Breast epithelium (tissue), 4 donors: ENCODE data around the gene LYPD4. TPM values are rescaled to one million over a fixed set of nuclear protein-coding genes. Genes with fewer than 3 reads are reported as not detected.

Source experiments
- DNase-seq, 2 donors: peaks; one replicate each; pipeline ENCODE4 v3.0.0-alpha.2; 2019; ENCODE audit warnings: low spot score in 2 of 2
- H3K27ac ChIP-seq, 2 donors: fragments of 200-600 bp; sonication (generic) in 1 of 2; one replicate each; pipeline ENCODE4 v1.5.1; 2016 to 2019; ENCODE audit warnings: mild to moderate bottlenecking in 1 of 2
- H3K27me3 ChIP-seq, 2 donors: fragments of 200-600 bp; sonication (generic) in 1 of 2; one replicate each; pipeline versions ENCODE4 v1.5.1 to v1.6.0; 2017 to 2019; ENCODE audit warnings: control low read depth in 1 of 2, mild to moderate bottlenecking in 1 of 2
- H3K36me3 ChIP-seq: fragments of 200-600 bp; one replicate; pipeline ENCODE4 v1.5.1; 2019
- H3K4me1 ChIP-seq, 2 donors: fragments of 200-600 bp; sonication (generic); one replicate each; pipeline ENCODE4 v1.5.1; 2016 to 2019; ENCODE audit warnings: control low read depth in 1 of 2
- H3K4me3 ChIP-seq, 3 donors: fragments of 200-600 bp; sonication (generic); 1 replicate in 2 of 3; 2 replicates in 1 of 3; pipeline ENCODE4 v1.5.1; 2016 to 2019; ENCODE audit warnings: mild to moderate bottlenecking in 3 of 3, moderate library complexity in 2 of 3
- H3K9me3 ChIP-seq, 2 donors: fragments of 200-600 bp; sonication (generic) in 1 of 2; one replicate each; pipeline ENCODE4 v1.5.1; 2016 to 2019; ENCODE audit warnings: control low read depth in 1 of 2
- POLR2A ChIP-seq: fragments of 450-650 bp; IDR thresholded peaks from one replicate; pipeline ENCODE4 v1.6.1; 2016; ENCODE audit warnings: antibody characterized with exemption, mild to moderate bottlenecking, moderate library complexity
- POLR2AphosphoS5 ChIP-seq, 3 donors: sonication (generic); formaldehyde crosslinking; IDR thresholded peaks; one replicate each; pipeline ENCODE4 v1.6.1; 2017; ENCODE audit warnings: antibody characterized with exemption in 3 of 3
- intact Hi-C: fragments of 100-400 bp; cut with DNase I; formaldehyde crosslinking; loops from one replicate; pipeline ENCODE4 v1.15.1; 2023; ENCODE audit warnings: low total_unique reads
- total RNA-seq, 3 donors: library from RNA; depleted of rRNA; stranded (reverse); fragments of >200 nt; gene quantifications; one replicate each; pipeline ENCODE4 v1.1.0, GENCODE V29; 2016
- TF ChIP-seq, protein P1 (sequence below), 3 donors: fragments of 450-650 bp; IDR thresholded peaks; one replicate each; pipeline ENCODE4 v1.5.1; 2016 to 2017; ENCODE audit warnings: antibody characterized with exemption in 3 of 3, mild to moderate bottlenecking in 3 of 3, moderate library complexity in 3 of 3

Gene LYPD4
- total RNA-seq, 3 donors from 2014 or later: not detected

DNA sequence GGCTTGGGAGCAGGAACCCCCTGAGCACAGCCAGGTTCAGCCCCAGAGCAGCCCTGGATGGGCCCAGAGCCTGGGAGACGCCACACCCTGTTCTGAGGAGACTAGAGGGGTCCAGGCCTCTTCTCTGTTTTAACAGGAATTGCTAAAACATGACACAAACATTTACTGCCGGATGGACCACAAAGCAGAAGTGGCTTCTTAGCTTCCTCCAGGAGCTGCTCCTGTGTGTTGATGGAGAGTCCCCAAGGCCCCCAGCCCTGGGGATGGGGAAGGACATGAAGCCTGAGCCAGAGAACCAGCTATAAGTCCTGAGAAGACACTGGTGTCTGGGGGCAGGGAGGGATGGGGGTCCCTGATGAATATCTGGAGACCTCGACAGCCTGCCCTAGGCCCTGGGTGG is 33.4 kb downstream of the LYPD4 start:
- TF ChIP-seq, protein P1, sequence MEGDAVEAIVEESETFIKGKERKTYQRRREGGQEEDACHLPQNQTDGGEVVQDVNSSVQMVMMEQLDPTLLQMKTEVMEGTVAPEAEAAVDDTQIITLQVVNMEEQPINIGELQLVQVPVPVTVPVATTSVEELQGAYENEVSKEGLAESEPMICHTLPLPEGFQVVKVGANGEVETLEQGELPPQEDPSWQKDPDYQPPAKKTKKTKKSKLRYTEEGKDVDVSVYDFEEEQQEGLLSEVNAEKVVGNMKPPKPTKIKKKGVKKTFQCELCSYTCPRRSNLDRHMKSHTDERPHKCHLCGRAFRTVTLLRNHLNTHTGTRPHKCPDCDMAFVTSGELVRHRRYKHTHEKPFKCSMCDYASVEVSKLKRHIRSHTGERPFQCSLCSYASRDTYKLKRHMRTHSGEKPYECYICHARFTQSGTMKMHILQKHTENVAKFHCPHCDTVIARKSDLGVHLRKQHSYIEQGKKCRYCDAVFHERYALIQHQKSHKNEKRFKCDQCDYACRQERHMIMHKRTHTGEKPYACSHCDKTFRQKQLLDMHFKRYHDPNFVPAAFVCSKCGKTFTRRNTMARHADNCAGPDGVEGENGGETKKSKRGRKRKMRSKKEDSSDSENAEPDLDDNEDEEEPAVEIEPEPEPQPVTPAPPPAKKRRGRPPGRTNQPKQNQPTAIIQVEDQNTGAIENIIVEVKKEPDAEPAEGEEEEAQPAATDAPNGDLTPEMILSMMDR (IDR thresholded peaks at IDR 0.05): no peak
- no peak for TF ChIP-seq POLR2AphosphoS5 (IDR thresholded peaks at IDR 0.05)
- TF ChIP-seq POLR2A: no peak
- H3K36me3 ChIP-seq: no peaks in the 10 kb centered on the region
- H3K27ac ChIP-seq: no peak overlapping the region
- H3K9me3 ChIP-seq: no peaks in the 10 kb centered on the region
- DNase-seq: no peak
- peaks cover 0 to 12% of the 10 kb centered on the region in 2 donors for H3K27me3 ChIP-seq
- no peak overlapping the region for H3K4me3 ChIP-seq
- intact Hi-C loops: no loop called here
- H3K4me1 ChIP-seq: no peaks in the 10 kb centered on the region

- Histone ChIP-seq H3K4me1 (no peaks in the 10 kb centered on the region), H3K27me3 (peaks cover 0 to 12% of the 10 kb centered on the region in 2 donors), H3K4me3 (no peak overlapping the region), H3K9me3 (no peaks in the 10 kb centered on the region), H3K27ac (no peak overlapping the region), H3K36me3 (no peaks in the 10 kb centered on the region)
- no peak for DNase-seq
- intact Hi-C loops: no loop called here
- TF ChIP-seq POLR2AphosphoS5 (IDR thresholded peaks at IDR 0.05) (no peak), POLR2A (no peak)
- TF ChIP-seq, protein P1 (IDR thresholded peaks at IDR 0.05): no peak
Measured at GRCh38 chr19:41810301-41810700, 34.2 kb downstream of the LYPD4 start.

DNA sequence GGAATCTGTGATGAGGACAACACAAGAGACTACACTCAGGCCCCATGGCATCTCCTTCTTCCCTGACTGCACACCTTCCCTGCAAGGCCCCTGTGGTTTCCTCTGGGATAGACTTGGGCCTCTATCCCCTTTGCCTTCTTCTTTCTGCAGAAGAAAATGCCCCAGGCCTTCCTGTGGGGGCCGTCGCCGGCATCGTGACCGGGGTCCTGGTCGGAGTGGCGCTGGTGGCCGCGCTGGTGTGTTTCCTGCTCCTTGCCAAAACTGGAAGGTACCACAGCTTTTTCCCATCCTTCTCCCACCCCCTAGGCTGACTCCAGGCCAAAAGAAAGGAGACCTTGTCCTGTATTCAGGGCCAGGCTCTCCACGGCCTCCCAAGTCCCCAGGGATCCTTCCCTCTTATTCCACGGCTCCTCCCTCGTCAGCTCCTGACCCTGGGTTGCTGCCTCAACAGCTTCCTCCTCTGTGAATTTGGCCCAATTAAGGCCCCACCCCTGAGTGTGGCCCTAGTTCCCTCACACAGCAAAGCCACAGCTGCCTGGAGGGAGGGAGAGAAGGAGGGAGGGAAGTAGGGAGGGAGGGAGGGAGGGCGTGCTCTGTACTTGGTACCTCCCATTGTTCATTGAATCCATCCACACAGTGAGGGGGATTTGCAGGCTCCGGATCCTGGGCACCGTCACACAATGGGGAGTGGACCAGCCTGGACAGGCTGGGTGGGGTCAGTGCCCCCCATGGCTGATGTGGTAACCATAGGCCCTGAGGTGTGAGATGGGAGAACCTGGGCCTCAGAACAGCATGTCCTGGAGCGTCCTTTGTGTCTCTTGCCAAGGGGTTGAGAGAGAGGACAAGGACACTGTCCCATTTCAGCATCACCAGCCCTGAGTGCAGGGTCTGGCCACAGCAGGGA is 35.6 kb downstream of the LYPD4 start:
- Histone ChIP-seq H3K9me3 (no peaks in the 10 kb centered on the region), H3K4me3 (no peak overlapping the region), H3K27me3 (peaks cover 0 to 12% of the 10 kb centered on the region in 2 donors), H3K27ac (no peak overlapping the region), H3K36me3 (no peaks in the 10 kb centered on the region), H3K4me1 (no peaks in the 10 kb centered on the region)
- intact Hi-C loops: no loop called here
- TF ChIP-seq, protein P1 (IDR thresholded peaks at IDR 0.05): no peak
- TF ChIP-seq POLR2AphosphoS5 (IDR thresholded peaks at IDR 0.05): no peak
- TF ChIP-seq POLR2A: no peak
- DNase-seq: no peak

- H3K27me3 ChIP-seq: peaks cover 0 to 12% of the 10 kb centered on the region in 2 donors
- H3K36me3 ChIP-seq: no peaks in the 10 kb centered on the region
- no peaks in the 10 kb centered on the region for H3K4me1 ChIP-seq
- DNase-seq: no peak
- TF ChIP-seq POLR2A: no peak
- no peak for TF ChIP-seq POLR2AphosphoS5 (IDR thresholded peaks at IDR 0.05)
- TF ChIP-seq, protein P1 (IDR thresholded peaks at IDR 0.05): no peak
- H3K9me3 ChIP-seq: no peaks in the 10 kb centered on the region
- intact Hi-C loops: no loop called here
- no peak overlapping the region for H3K4me3 ChIP-seq
- no peak overlapping the region for H3K27ac ChIP-seq
Measured at GRCh38 chr19:41807176-41807575, 37.3 kb downstream of the LYPD4 start.

DNA sequence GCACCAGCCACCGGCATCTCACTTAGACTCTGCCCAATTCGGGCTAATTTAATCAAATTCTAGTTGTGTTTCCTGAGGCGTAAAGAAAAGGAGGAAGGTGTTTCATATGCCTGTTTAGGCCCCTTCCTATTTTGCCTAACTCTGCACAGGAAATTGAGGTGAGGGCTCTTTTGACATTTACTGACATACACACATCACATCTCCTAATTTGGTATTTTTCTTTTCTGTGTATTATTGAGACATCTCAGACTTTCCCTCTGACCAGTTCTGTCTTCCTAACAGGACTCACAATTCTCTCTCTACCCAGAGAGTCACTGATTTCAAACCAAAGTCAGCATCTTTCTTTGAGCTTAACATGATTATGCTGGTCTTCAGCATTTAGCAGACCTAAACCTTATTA is 40.1 kb downstream of the LYPD4 start:
- Histone ChIP-seq H3K9me3 (no peaks in the 10 kb centered on the region), H3K36me3 (no peaks in the 10 kb centered on the region), H3K4me3 (no peak overlapping the region), H3K27ac (no peak overlapping the region), H3K4me1 (no peaks in the 10 kb centered on the region), H3K27me3 (no peaks in the 10 kb centered on the region)
- DNase-seq: no peak
- intact Hi-C loops: no loop called here
- TF ChIP-seq, protein P1 (IDR thresholded peaks at IDR 0.05): no peak
- TF ChIP-seq POLR2A (no peak), POLR2AphosphoS5 (IDR thresholded peaks at IDR 0.05) (no peak)
